A673 (cell line): ENCODE data around the gene RHBDF2.

Experiments
- CTCF ChIP-seq: fragments of 300-800, 200-600 bp; sonication (generic); conservative IDR thresholded peaks from 2 replicates; pipeline ENCODE4 v1.5.1; 2017; ENCODE audit warnings: low read depth, mild to moderate bottlenecking, antibody characterized with exemption, low read length, moderate library complexity, mixed read lengths
- EZH2 ChIP-seq: fragments of 200-600 bp; sonication (generic); IDR thresholded peaks from 2 replicates; pipeline ENCODE4 v1.6.1; 2017; ENCODE audit warnings: borderline replicate concordance, low read depth, mild to moderate bottlenecking, mixed read lengths, antibody characterized with exemption, low read length; ENCODE audit not compliant: poor library complexity, severe bottlenecking

DNA sequence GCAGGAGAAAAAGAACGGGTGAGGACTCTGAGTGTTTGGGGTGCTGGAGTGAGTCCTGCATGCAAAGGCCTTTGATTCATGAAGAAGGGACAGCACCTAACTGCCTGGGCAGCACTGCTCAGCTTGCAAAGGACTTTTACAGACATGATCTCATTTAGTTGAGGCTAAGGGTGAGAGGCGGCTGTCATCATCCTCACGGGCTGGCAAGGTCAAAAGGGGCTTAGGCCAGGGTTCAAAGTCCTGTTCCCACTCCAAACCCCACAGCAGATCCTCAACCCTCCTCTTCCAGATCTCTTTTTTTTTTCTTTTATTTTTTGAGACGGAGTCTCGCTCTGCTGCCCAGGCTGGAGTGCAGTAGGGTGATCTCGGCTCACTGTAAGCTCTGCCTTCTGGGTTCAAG is 4.8 kb downstream of the RHBDF2 start:
- TF ChIP-seq CTCF (no peak), EZH2 (no peak)
